ENCODE measurements around the gene COX8A. TPM values are rescaled to one million over a fixed set of nuclear protein-coding genes. Genes with fewer than 3 reads are reported as not detected.

The COX8A gene
- total RNA-seq, 1 donor from 2014 or later = 282 TPM

DNA sequence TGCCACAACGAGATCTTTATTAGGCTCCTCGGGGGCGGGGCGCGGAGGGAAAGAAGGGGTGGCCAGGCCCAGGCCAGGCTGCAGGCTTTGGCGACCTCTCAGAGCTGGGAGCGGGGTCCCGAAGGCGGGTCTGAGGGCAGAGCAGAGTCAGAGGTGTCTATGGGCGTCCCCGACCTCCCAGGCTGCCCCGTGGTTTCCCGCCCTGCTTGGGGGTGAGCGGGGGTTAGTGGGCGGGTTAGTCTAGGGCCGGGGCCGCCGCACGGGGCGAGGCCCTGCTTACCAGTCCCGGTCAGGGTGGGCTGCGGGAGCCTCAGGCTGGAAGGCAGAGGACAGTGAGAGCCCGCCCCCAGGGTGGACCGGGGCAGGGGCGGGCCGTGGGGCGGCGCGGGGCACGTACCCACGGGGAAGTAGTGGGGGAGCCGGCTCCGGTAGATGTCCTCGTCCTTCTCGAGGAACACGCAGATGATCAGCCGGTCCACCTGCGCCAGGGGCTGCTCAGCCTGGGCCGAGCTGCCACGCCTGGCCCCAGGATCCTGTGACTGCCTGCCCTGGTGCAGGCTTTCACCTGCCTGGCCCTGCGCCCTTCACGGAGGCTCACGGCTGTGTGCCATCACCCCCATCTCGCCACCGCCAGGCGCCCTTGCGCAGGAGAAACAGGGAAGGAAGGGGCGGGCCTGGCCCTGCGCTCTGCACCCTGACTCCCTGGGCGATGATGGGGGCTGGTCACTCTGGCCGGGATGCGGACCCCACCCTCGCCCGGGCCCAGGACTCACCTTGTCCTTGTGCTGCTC lies 24.3 kb downstream of the COX8A start:
- Histone ChIP-seq H3K27me3 (ENCODE audit: control insufficient read depth, insufficient read depth, low read length) (peaks cover 19% of the 10 kb centered on the region), H3K4me3 (ENCODE audit: low read depth, low read length) (no peak overlapping the region), H3K36me3 (ENCODE audit: control insufficient read depth, insufficient read depth, low read length) (peaks cover 7% of the 10 kb centered on the region)
- DNase-seq (ENCODE audit: low read depth) = no peak
- no peak for TF ChIP-seq CTCF (IDR thresholded peaks at IDR 0.05; ENCODE audit: insufficient read depth, low read length, poor library complexity, severe bottlenecking)

- DNase-seq (ENCODE audit: low read depth) = no peak
- peaks cover 19% of the 10 kb centered on the region for H3K27me3 ChIP-seq (ENCODE audit: control insufficient read depth, insufficient read depth, low read length)
- no peak for TF ChIP-seq CTCF (IDR thresholded peaks at IDR 0.05; ENCODE audit: insufficient read depth, low read length, poor library complexity, severe bottlenecking)
- no peak overlapping the region for H3K4me3 ChIP-seq (ENCODE audit: low read depth, low read length)
- H3K36me3 ChIP-seq (ENCODE audit: control insufficient read depth, insufficient read depth, low read length) = peaks cover 7% of the 10 kb centered on the region
These were observed 25.1 kb downstream of the COX8A start for GRCh38 chr11:63999349-64000025.

DNA sequence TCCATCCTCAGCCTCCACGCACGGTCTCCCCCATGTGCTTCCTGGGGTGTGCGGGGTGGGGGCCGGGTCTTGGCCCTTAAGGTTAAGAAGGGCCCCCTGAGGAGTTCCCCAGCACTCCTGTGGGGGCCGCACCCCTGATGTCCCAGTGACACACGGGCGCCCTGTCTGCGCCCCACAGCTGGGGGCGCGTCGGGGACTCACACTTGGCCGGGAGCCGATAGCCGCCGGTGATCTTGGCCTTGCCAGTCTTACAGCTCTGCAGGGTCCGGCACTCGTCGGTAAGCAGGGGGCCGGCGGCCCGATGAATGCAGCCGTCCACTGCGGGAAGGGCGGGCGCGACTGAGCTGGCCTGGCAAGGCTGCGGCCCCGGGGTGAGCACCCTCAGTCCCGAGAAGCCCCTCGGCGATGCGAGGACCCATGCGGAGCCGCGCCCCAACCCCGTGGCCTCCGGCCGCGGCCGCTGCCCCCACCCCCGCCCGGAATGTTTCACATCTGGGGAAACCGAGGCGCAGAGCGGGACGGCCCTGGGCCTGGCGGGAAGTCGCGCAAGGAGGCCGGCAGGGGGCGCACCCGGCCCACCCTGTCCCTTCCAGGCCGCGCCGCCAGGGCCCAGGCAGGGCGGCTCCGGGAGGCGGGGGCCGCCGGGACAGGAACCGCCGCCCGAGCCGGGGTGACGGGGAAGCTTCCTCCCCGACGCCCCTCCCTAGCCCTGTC lies 25.8 kb downstream of the COX8A start:
- peaks cover 7% of the 10 kb centered on the region for H3K36me3 ChIP-seq (ENCODE audit: control insufficient read depth, insufficient read depth, low read length)
- H3K4me3 ChIP-seq (ENCODE audit: low read depth, low read length) = no peak overlapping the region
- no peak for DNase-seq (ENCODE audit: low read depth)
- peak; percentile 31 for TF ChIP-seq CTCF (IDR thresholded peaks at IDR 0.05; ENCODE audit: insufficient read depth, low read length, poor library complexity, severe bottlenecking)
- H3K27me3 ChIP-seq (ENCODE audit: control insufficient read depth, insufficient read depth, low read length) = peaks cover 19% of the 10 kb centered on the region

DNA sequence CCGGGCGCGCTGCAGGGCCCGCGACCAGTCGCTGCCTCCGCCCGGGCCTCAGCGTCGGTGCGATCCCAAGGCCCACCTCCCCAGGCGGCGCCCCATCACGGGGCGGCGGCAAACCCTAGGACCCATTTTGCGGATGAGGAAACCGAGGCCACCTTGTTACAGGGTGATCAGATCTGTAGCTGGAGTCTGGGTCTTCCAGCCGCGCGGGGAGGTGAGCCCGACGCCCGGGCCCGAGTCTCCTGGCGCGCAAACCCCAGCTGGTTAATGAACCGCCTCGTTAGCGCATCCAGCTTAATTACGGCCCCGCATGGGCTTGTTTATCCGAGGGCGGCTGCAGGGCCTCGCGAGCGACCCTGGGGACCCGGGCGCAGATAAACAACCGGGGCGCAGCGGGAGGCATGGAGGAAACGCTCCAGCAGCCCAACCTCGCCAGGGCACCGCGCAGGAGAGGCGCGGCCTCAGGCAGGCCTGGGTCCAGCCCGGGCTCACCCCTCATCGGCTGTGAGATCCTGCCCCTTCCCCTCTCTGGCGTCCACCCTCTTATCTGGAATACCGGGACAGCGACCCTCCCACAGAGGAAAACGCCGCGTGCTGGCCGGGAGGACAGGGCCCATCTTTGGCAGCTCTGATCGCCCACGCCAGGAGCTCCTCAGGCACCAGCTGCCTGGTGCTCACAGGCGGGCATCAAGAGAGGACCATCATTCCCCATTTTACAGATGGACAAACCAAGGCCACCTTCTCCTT lies 26.5 kb downstream of the COX8A start:
- no peak overlapping the region for H3K4me3 ChIP-seq (ENCODE audit: low read depth, low read length)
- peaks cover 7% of the 10 kb centered on the region for H3K36me3 ChIP-seq (ENCODE audit: control insufficient read depth, insufficient read depth, low read length)
- H3K27me3 ChIP-seq (ENCODE audit: control insufficient read depth, insufficient read depth, low read length) = peaks cover 24% of the 10 kb centered on the region
- DNase-seq (ENCODE audit: low read depth) = no peak
- TF ChIP-seq CTCF (IDR thresholded peaks at IDR 0.05; ENCODE audit: insufficient read depth, low read length, poor library complexity, severe bottlenecking) = no peak

DNA sequence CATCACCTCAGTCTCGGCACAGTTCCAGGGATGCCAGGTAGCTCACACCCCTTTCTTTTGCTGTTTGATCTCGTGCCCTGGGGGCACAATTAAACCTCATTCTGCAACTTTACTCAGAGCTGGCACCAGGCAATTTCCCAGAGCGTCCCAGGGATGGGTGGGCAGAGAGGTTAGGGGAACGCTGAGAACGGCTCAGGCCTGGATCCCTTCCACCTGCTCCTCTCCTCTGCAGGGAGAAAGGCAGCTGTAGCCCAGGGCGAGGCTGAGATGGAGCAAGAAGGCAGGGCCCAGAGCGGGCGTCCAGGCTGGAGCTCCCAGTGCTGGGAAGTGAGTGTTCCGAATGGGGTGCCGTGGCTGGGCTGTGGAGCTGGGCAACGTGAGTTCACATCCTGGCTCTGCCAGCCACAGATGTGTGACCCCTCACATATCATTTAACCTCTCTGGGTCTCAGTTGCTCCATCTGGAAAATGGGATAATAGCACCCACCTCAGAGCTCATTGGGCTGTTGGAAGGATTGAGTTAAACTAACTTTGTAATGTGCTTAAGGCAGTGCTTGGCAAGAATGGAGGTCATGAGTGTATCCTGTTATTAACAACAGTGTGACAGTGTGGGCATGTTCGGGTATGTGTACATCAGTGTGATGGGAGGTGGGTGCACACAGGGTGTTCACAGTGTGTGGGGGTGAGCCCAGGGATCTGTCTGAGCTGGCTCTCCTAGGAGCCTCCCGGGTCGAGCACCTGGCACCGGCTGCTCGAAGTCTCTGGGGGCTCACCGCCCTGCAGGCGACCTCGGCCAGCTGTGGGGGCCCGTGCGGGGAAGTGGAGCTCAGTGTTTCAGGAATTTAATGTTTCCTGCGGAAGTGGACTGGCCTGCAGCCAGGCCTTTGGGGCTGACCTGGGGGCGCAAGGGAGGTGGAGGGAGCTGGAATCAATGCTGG lies 27.3 kb downstream of the COX8A start:
- Histone ChIP-seq H3K36me3 (ENCODE audit: control insufficient read depth, insufficient read depth, low read length) (peaks cover 6% of the 10 kb centered on the region), H3K4me3 (ENCODE audit: low read depth, low read length) (no peak overlapping the region), H3K27me3 (ENCODE audit: control insufficient read depth, insufficient read depth, low read length) (peaks cover 29% of the 10 kb centered on the region)
- no peak for TF ChIP-seq CTCF (IDR thresholded peaks at IDR 0.05; ENCODE audit: insufficient read depth, low read length, poor library complexity, severe bottlenecking)
- DNase-seq (ENCODE audit: low read depth) = no peak
